ENCODE data around the gene GFPT2.

Gene GFPT2

GRCh38 chr5:180353048-180353979 lies at the start of gene GFPT2:
Gene GFPT2 (minus strand): TSS chr5:180353336. CDS start chr5:180353217, 119 bp downstream.
- DNase-seq (ENCODE audit: low read depth in 2 of 2) = peak; percentile 56 to 57

GRCh38 chr5:180402716-180403115 lies 49.6 kb upstream of the GFPT2 start:
- DNase-seq (ENCODE audit: low read depth in 2 of 2) = no peak

GRCh38 chr5:180401229-180401907 lies 48.2 kb upstream of the GFPT2 start:
- DNase-seq (ENCODE audit: low read depth in 2 of 2) = no peak

GRCh38 chr5:180400416-180400815 lies 47.3 kb upstream of the GFPT2 start:
- DNase-seq (ENCODE audit: low read depth in 2 of 2) = no peak

GRCh38 chr5:180399401-180400215 lies 46.5 kb upstream of the GFPT2 start:
- DNase-seq (ENCODE audit: low read depth in 2 of 2) = no peak

- no peak for DNase-seq (ENCODE audit: low read depth in 2 of 2)
These were observed 43.8 kb upstream of the GFPT2 start for GRCh38 chr5:180396926-180397325.

GRCh38 chr5:180395540-180396274 lies 42.6 kb upstream of the GFPT2 start:
- DNase-seq (ENCODE audit: low read depth in 2 of 2) = no peak

GRCh38 chr5:180394031-180394636 lies 41.0 kb upstream of the GFPT2 start:
- no peak for DNase-seq (ENCODE audit: low read depth in 2 of 2)

- DNase-seq (ENCODE audit: low read depth in 2 of 2) = no peak
These were observed 38.1 kb upstream of the GFPT2 start for GRCh38 chr5:180391276-180391675.

- no peak for DNase-seq (ENCODE audit: low read depth in 2 of 2)
These were observed 37.5 kb upstream of the GFPT2 start for GRCh38 chr5:180390441-180391190.

- DNase-seq (ENCODE audit: low read depth in 2 of 2) = no peak
These were observed 36.3 kb upstream of the GFPT2 start for GRCh38 chr5:180389252-180390101.

GRCh38 chr5:180387798-180388197 lies 34.7 kb upstream of the GFPT2 start:
- DNase-seq (ENCODE audit: low read depth in 2 of 2) = no peak

GRCh38 chr5:180382926-180383325 lies 29.8 kb upstream of the GFPT2 start:
- DNase-seq (ENCODE audit: low read depth in 2 of 2) = no peak

- DNase-seq (ENCODE audit: low read depth in 2 of 2) = no peak
These were observed 28.8 kb upstream of the GFPT2 start for GRCh38 chr5:180381851-180382480.

GRCh38 chr5:180381428-180381827 lies 28.3 kb upstream of the GFPT2 start:
- no peak for DNase-seq (ENCODE audit: low read depth in 2 of 2)

- no peak for DNase-seq (ENCODE audit: low read depth in 2 of 2)
These were observed 27.7 kb upstream of the GFPT2 start for GRCh38 chr5:180380856-180381255.

- no peak for DNase-seq (ENCODE audit: low read depth in 2 of 2)
These were observed 27.3 kb upstream of the GFPT2 start for GRCh38 chr5:180380441-180380840.

GRCh38 chr5:180379355-180380070 lies 26.4 kb upstream of the GFPT2 start:
- no peak for DNase-seq (ENCODE audit: low read depth in 2 of 2)

Data from stimulated activated CD8-positive, alpha-beta memory T cell treated with anti-CD3 and anti-CD28 coated beads, Interleukin-2, amount 100 ng/mL, for 1 hour (primary cell).